ENCODE results near the gene TOM1. TPM values are rescaled to one million over a fixed set of nuclear protein-coding genes. Genes with fewer than 3 reads are reported as not detected.
A peak's percentile ranks its signal among the peaks of the same experiment; 100 is the strongest.

Gene TOM1
- total RNA-seq, 1 experiment from 2014 or later: 22.3 TPM

GRCh38 chr22:35327690-35328471 lies 28.2 kb downstream of the TOM1 start:
- no peak overlapping the region for H4K8ac ChIP-seq (replicated peaks; ENCODE audit: insufficient read length, low read depth, low read length)
- H3K14ac ChIP-seq (ENCODE audit: insufficient read depth, low read length): no peak overlapping the region
- no CpG with 5 or more reads among the region's 21 CpGs for WGBS (ENCODE audit: extremely low coverage, insufficient read length, low lambda C conversion rate)
- H3K4me1 Mint-ChIP-seq: no peaks in the 10 kb centered on the region
- H3K4me1 ChIP-seq (ENCODE audit: insufficient read depth, low read length): no peaks in the 10 kb centered on the region
- no peak overlapping the region for H2BK20ac ChIP-seq (ENCODE audit: low read depth, low read length, poor library complexity, severe bottlenecking)
- H3K23ac ChIP-seq (ENCODE audit: insufficient read length, low read depth, low read length): no peak overlapping the region
- no peaks in the 10 kb centered on the region for H4K20me1 ChIP-seq (ENCODE audit: control insufficient read depth, insufficient read depth, insufficient read length)
- H3K4me3 Mint-ChIP-seq: no peak overlapping the region
- no peaks in the 10 kb centered on the region for H3K27me3 Mint-ChIP-seq (ENCODE audit: low read depth)
- no peaks in the 10 kb centered on the region for H3K79me1 ChIP-seq (ENCODE audit: insufficient read depth, low read depth, low read length, poor library complexity, severe bottlenecking)
- no peaks in the 10 kb centered on the region for H3K9me3 Mint-ChIP-seq
- no peaks in the 10 kb centered on the region for H3K9me3 ChIP-seq (ENCODE audit: control insufficient read depth, low read depth, low read length)
- H4K5ac ChIP-seq (ENCODE audit: insufficient read length, low read depth, low read length): no peak overlapping the region
- H3K4ac ChIP-seq (ENCODE audit: low read depth, low read length): no peak overlapping the region
- H3K56ac ChIP-seq (ENCODE audit: insufficient read length, low read depth, low read length): no peak overlapping the region
- no peak overlapping the region for H2BK15ac ChIP-seq (ENCODE audit: low read depth, low read length)
- H3K27me3 ChIP-seq (ENCODE audit: insufficient read depth, low read length): no peaks in the 10 kb centered on the region
- no peak overlapping the region for H3K27ac ChIP-seq (ENCODE audit: insufficient read length, low read depth, low read length)
- DNase-seq: no peak
- H2AK5ac ChIP-seq (ENCODE audit: insufficient read length, low read length): no peak overlapping the region
- no peak overlapping the region for H2BK12ac ChIP-seq (ENCODE audit: insufficient read length, low read depth, low read length)
- no peak overlapping the region for H4K91ac ChIP-seq (ENCODE audit: insufficient read length, low read depth, low read length)
- peak overlapping the region in 1 of 3 experiments; percentile 18; a peak in 1 of 7 replicates for H3K27ac Mint-ChIP-seq
- H2BK120ac ChIP-seq (ENCODE audit: low read depth, low read length, poor library complexity, severe bottlenecking): no peak overlapping the region
- H3K36me3 Mint-ChIP-seq (ENCODE audit: insufficient read depth in 1 of 3, low read depth in 3 of 3): peaks cover 18 to 54% (median 45%) of the 10 kb centered on the region in 3 experiments; a peak in 6 of 7 replicates
- no peak overlapping the region for H3K4me2 ChIP-seq (ENCODE audit: insufficient read depth, insufficient read length, low read length)
- H2BK5ac ChIP-seq (ENCODE audit: insufficient read length, low read length): no peak overlapping the region
- no peaks in the 10 kb centered on the region for H3K79me2 ChIP-seq (ENCODE audit: insufficient read depth, low read length)
- no peaks in the 10 kb centered on the region for H3K23me2 ChIP-seq (ENCODE audit: insufficient read length, low read depth, low read length, poor library complexity, severe bottlenecking)
- no peak overlapping the region for H3T11ph ChIP-seq (ENCODE audit: low read length)
- no peak for TF ChIP-seq CTCF (conservative IDR thresholded peaks at IDR 0.05)
- H3K18ac ChIP-seq (ENCODE audit: insufficient read length, low read depth, low read length): no peak overlapping the region
- H2AFZ ChIP-seq (ENCODE audit: low read length): no peak overlapping the region
- no peak overlapping the region for H3K9ac ChIP-seq (ENCODE audit: extremely low read depth, insufficient read length, low read length)
